ENCODE measurements around the gene IFT20. TPM values are rescaled to one million over a fixed set of nuclear protein-coding genes. Genes with fewer than 3 reads are reported as not detected.

The IFT20 gene
- total and polyA plus RNA-seq, 4 donors, result 44.6 to 84.1 (median 66.0) TPM

DNA sequence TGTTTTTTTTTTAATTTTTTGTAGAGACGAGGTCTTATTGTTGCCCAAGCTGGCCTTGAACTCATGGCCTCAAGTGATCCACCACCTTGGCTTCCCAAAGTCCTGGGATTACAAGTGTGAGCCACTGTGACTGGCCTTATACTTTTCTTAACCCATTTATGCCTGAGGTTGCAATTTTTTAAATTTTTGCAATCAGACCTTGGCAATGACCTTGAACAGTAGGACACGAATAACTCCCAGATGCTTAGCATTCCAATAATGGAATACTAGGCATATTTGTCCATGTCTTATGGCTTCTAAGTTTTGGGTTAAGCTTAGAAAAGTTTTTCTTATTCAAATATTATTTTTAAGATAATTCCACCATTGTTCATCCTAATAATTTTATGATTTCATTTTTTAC is 44.6 kb downstream of the IFT20 start:
- H3K27ac ChIP-seq (ENCODE audit: low read depth, low read length), result no peak overlapping the region
- WGBS (ENCODE audit: insufficient coverage), result 100% methylated on average over 1 of the region's 2 CpGs
- H3K9me3 ChIP-seq (ENCODE audit: control insufficient read depth, insufficient read depth, low read length), result no peaks in the 10 kb centered on the region
- H3K27me3 ChIP-seq (ENCODE audit: control insufficient read depth, insufficient read depth, low read length), result no peaks in the 10 kb centered on the region
- H3K36me3 ChIP-seq (ENCODE audit: control insufficient read depth, insufficient read depth, low read length), result no peaks in the 10 kb centered on the region
- no peak overlapping the region for H3K4me3 ChIP-seq (ENCODE audit: low read depth, low read length)
- no peak for DNase-seq (ENCODE audit: low read depth in 4 of 6, low spot score in 6 of 6)
- H3K4me1 ChIP-seq (ENCODE audit: control insufficient read depth, insufficient read depth, low read length), result no peaks in the 10 kb centered on the region

GRCh38 chr17:28285965-28286364 is 49.3 kb downstream of the IFT20 start:
- no peak overlapping the region for H3K4me3 ChIP-seq (ENCODE audit: low read depth, low read length)
- H3K36me3 ChIP-seq (ENCODE audit: control insufficient read depth, insufficient read depth, low read length), result no peaks in the 10 kb centered on the region
- no peak overlapping the region for H3K27ac ChIP-seq (ENCODE audit: low read depth, low read length)
- DNase-seq (ENCODE audit: low read depth in 4 of 6, low spot score in 6 of 6), result no peak
- H3K4me1 ChIP-seq (ENCODE audit: control insufficient read depth, insufficient read depth, low read length), result no peaks in the 10 kb centered on the region
- no peaks in the 10 kb centered on the region for H3K27me3 ChIP-seq (ENCODE audit: control insufficient read depth, insufficient read depth, low read length)
- WGBS (ENCODE audit: insufficient coverage), result 100% methylated on average over 1 of the region's 2 CpGs
- no peaks in the 10 kb centered on the region for H3K9me3 ChIP-seq (ENCODE audit: control insufficient read depth, insufficient read depth, low read length)

- no peaks in the 10 kb centered on the region for H3K9me3 ChIP-seq (ENCODE audit: control insufficient read depth, insufficient read depth, low read length)
- no peak overlapping the region for H3K4me3 ChIP-seq (ENCODE audit: low read depth, low read length)
- no peak overlapping the region for H3K27ac ChIP-seq (ENCODE audit: low read depth, low read length)
- no peaks in the 10 kb centered on the region for H3K27me3 ChIP-seq (ENCODE audit: control insufficient read depth, insufficient read depth, low read length)
- H3K36me3 ChIP-seq (ENCODE audit: control insufficient read depth, insufficient read depth, low read length), result no peaks in the 10 kb centered on the region
- peak in 1 of 6 donors; percentile 6 for DNase-seq (ENCODE audit: low read depth in 4 of 6, low spot score in 6 of 6)
- no peaks in the 10 kb centered on the region for H3K4me1 ChIP-seq (ENCODE audit: control insufficient read depth, insufficient read depth, low read length)
- 39% methylated on average over 5 of the region's 7 CpGs for WGBS (ENCODE audit: insufficient coverage)
Observed at GRCh38 chr17:28282596-28282995, 52.7 kb downstream of the IFT20 start.

- Histone ChIP-seq H3K27ac (ENCODE audit: low read depth, low read length) (no peak overlapping the region), H3K36me3 (ENCODE audit: control insufficient read depth, insufficient read depth, low read length) (no peaks in the 10 kb centered on the region), H3K9me3 (ENCODE audit: control insufficient read depth, insufficient read depth, low read length) (no peaks in the 10 kb centered on the region), H3K4me1 (ENCODE audit: control insufficient read depth, insufficient read depth, low read length) (no peaks in the 10 kb centered on the region), H3K4me3 (ENCODE audit: low read depth, low read length) (no peak overlapping the region), H3K27me3 (ENCODE audit: control insufficient read depth, insufficient read depth, low read length) (no peaks in the 10 kb centered on the region)
- WGBS (ENCODE audit: insufficient coverage), result 85% methylated on average over 2 of the region's 3 CpGs
- DNase-seq (ENCODE audit: low read depth in 4 of 6, low spot score in 6 of 6), result no peak
Observed at GRCh38 chr17:28280826-28281225, 54.4 kb downstream of the IFT20 start.

- H3K27me3 ChIP-seq (ENCODE audit: control insufficient read depth, insufficient read depth, low read length), result no peaks in the 10 kb centered on the region
- H3K4me3 ChIP-seq (ENCODE audit: low read depth, low read length), result no peak overlapping the region
- no peaks in the 10 kb centered on the region for H3K9me3 ChIP-seq (ENCODE audit: control insufficient read depth, insufficient read depth, low read length)
- no CpG with 5 or more reads among the region's 6 CpGs for WGBS (ENCODE audit: insufficient coverage)
- H3K36me3 ChIP-seq (ENCODE audit: control insufficient read depth, insufficient read depth, low read length), result no peaks in the 10 kb centered on the region
- H3K4me1 ChIP-seq (ENCODE audit: control insufficient read depth, insufficient read depth, low read length), result no peaks in the 10 kb centered on the region
- no peak overlapping the region for H3K27ac ChIP-seq (ENCODE audit: low read depth, low read length)
- no peak for DNase-seq (ENCODE audit: low read depth in 4 of 6, low spot score in 6 of 6)
Observed at GRCh38 chr17:28279411-28279810, 55.9 kb downstream of the IFT20 start.

Other genes starting within 250 kb of the IFT20 start
- 10 to 100 TPM; 45.6 to 53.8 TPM for gene TMEM97, start 16.3 kb downstream of the IFT20 start, total RNA-seq
- 10 to 100 TPM; 56.4 to 56.9 TPM for gene TMEM97, start 16.3 kb downstream of the IFT20 start, polyA plus RNA-seq (ENCODE audit: insufficient read length in 2 of 2)
- gene TNFAIP1, start 289 bp upstream of the IFT20 start, total RNA-seq, result 10 to 100 TPM; 25.1 to 48.5 TPM
- gene TNFAIP1, start 289 bp upstream of the IFT20 start, polyA plus RNA-seq (ENCODE audit: insufficient read length in 2 of 2), result 10 to 100 TPM; 54.7 to 56.0 TPM
- 10 to 100 TPM; 40.3 to 84.4 TPM for gene POLDIP2, start 22.1 kb upstream of the IFT20 start, total RNA-seq
- 10 to 100 TPM; 87.2 to 89.1 TPM for gene POLDIP2, start 22.1 kb upstream of the IFT20 start, polyA plus RNA-seq (ENCODE audit: insufficient read length in 2 of 2)
- gene SEBOX, start 29.7 kb upstream of the IFT20 start, total RNA-seq, result not detected
- under 1 TPM in 1 of 2 donors, not detected in 1; 0.32 TPM for gene SEBOX, start 29.7 kb upstream of the IFT20 start, polyA plus RNA-seq (ENCODE audit: insufficient read length in 2 of 2)
- gene VTN, start 34.8 kb upstream of the IFT20 start, total RNA-seq, result 1 to 10 TPM in 1 of 2 donors, under 1 TPM in 1; 0.40 to 3.0 TPM
- gene VTN, start 34.8 kb upstream of the IFT20 start, polyA plus RNA-seq (ENCODE audit: insufficient read length in 2 of 2), result 1 to 10 TPM; 2.1 to 2.9 TPM
- 10 to 100 TPM; 13.1 to 17.0 TPM for gene SARM1, start 36.2 kb upstream of the IFT20 start, total RNA-seq
- gene SARM1, start 36.2 kb upstream of the IFT20 start, polyA plus RNA-seq (ENCODE audit: insufficient read length in 2 of 2), result 10 to 100 TPM; 51.5 to 52.0 TPM
- 10 to 100 TPM; 10.2 to 17.8 TPM for gene SLC46A1, start 70.7 kb upstream of the IFT20 start, total RNA-seq
- 10 to 100 TPM; 26.2 to 32.5 TPM for gene SLC46A1, start 70.7 kb upstream of the IFT20 start, polyA plus RNA-seq (ENCODE audit: insufficient read length in 2 of 2)
- gene SLC13A2, start 138.2 kb upstream of the IFT20 start, total RNA-seq, result under 1 TPM in 1 of 2 donors, not detected in 1; 0.06 TPM
- under 1 TPM; 0.10 to 0.27 TPM for gene SLC13A2, start 138.2 kb upstream of the IFT20 start, polyA plus RNA-seq (ENCODE audit: insufficient read length in 2 of 2)
- gene FOXN1, start 170.9 kb upstream of the IFT20 start, total RNA-seq, result not detected
- gene FOXN1, start 170.9 kb upstream of the IFT20 start, polyA plus RNA-seq (ENCODE audit: insufficient read length in 2 of 2), result not detected
- gene UNC119, start 217.2 kb upstream of the IFT20 start, total RNA-seq, result 10 to 100 TPM; 33.1 to 58.9 TPM
- gene UNC119, start 217.2 kb upstream of the IFT20 start, polyA plus RNA-seq (ENCODE audit: insufficient read length in 2 of 2), result 10 to 100 TPM; 79.0 to 85.8 TPM
- 10 to 100 TPM; 34.3 to 40.4 TPM for gene PIGS, start 236.1 kb upstream of the IFT20 start, total RNA-seq
- 10 to 100 TPM; 53.6 to 57.5 TPM for gene PIGS, start 236.1 kb upstream of the IFT20 start, polyA plus RNA-seq (ENCODE audit: insufficient read length in 2 of 2)
- gene ALDOC, start 241.4 kb upstream of the IFT20 start, total RNA-seq, result 100 to 1,000 TPM; 217 to 674 TPM
- 100 to 1,000 TPM; 578 to 619 TPM for gene ALDOC, start 241.4 kb upstream of the IFT20 start, polyA plus RNA-seq (ENCODE audit: insufficient read length in 2 of 2)